ENCODE data around the gene MLXIPL.
"Not testable (repeated sequence)": the region's sequence is repeated elsewhere in the genome, so short reads cannot be mapped to it uniquely, and the experiment has no call there.

Gene MLXIPL

DNA sequence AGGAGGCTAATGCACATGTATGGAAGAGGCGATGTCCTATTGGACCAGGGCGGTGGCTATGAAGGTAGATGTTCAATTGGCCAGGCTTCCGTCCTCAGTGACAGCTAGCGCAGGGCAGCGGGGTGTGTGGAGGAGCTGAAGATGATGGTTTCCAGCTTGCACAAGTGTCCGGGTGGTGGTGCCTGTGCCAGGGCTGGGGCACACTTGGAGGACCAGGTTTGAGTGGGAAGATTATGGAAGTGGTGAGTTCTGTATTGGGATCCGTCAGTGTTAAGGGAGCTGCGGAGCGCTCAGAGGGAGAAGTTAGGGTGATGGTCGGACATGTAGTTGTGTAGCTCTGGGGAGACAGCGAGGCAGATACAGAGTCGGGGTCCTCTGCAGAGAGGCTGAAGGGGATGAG, 37.4 kb downstream of the MLXIPL start:
- no peaks in the 10 kb centered on the region for H3K27me3 ChIP-seq (ENCODE audit: control insufficient read depth in 5 of 5, insufficient read depth in 4 of 5, low read length in 5 of 5)
- peaks cover 0 to 26% (median 14%) of the 10 kb centered on the region in 5 donors for H3K4me1 ChIP-seq (ENCODE audit: control insufficient read depth in 5 of 5, insufficient read depth in 5 of 5, low read length in 5 of 5)
- H3K36me3 ChIP-seq (ENCODE audit: control insufficient read depth in 5 of 5, insufficient read depth in 5 of 5, low read length in 5 of 5): no peaks in the 10 kb centered on the region
- peaks cover 0 to 3% (median 0%) of the 10 kb centered on the region in 5 donors for H3K9me3 ChIP-seq (ENCODE audit: control insufficient read depth in 5 of 5, low read length in 5 of 5)
- peak overlapping the region; percentile 23 for H3K27ac ChIP-seq (ENCODE audit: low read depth, low read length)
- no peak overlapping the region for H3K9ac ChIP-seq (ENCODE audit: low read length in 5 of 5)
- H3K4me3 ChIP-seq (ENCODE audit: low read depth in 1 of 5, low read length in 5 of 5): no peak overlapping the region

DNA sequence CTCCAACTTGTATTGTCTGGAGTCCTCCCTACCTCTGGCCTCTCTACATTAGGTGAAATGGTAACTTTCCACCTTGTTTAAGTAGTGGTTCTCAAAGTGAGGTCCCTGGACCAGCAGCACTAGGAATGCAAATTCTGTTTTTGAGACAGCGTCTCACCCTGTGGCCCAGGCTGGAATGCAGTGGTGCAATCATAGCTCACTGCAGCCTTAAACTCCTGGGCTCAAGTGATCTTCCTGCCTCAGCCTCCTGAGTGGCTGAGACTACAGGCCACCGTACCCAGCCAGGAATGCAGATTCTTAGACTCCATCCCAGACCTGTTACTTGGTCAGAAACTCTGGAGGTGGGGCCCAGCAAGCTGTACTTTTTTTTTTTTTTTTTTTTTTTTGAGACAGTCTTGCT, 39.1 kb downstream of the MLXIPL start:
- Histone ChIP-seq H3K36me3 (ENCODE audit: control insufficient read depth in 5 of 5, insufficient read depth in 5 of 5, low read length in 5 of 5) (no peaks in the 10 kb centered on the region), H3K4me1 (ENCODE audit: control insufficient read depth in 5 of 5, insufficient read depth in 5 of 5, low read length in 5 of 5) (peaks cover 0 to 30% (median 14%) of the 10 kb centered on the region in 5 donors), H3K27me3 (ENCODE audit: control insufficient read depth in 5 of 5, insufficient read depth in 4 of 5, low read length in 5 of 5) (no peaks in the 10 kb centered on the region), H3K9ac (ENCODE audit: low read length in 5 of 5) (no peak overlapping the region), H3K4me3 (ENCODE audit: low read depth in 1 of 5, low read length in 5 of 5) (no peak overlapping the region), H3K27ac (ENCODE audit: low read depth, low read length) (no peak overlapping the region), H3K9me3 (ENCODE audit: control insufficient read depth in 5 of 5, low read length in 5 of 5) (no peaks in the 10 kb centered on the region)

DNA sequence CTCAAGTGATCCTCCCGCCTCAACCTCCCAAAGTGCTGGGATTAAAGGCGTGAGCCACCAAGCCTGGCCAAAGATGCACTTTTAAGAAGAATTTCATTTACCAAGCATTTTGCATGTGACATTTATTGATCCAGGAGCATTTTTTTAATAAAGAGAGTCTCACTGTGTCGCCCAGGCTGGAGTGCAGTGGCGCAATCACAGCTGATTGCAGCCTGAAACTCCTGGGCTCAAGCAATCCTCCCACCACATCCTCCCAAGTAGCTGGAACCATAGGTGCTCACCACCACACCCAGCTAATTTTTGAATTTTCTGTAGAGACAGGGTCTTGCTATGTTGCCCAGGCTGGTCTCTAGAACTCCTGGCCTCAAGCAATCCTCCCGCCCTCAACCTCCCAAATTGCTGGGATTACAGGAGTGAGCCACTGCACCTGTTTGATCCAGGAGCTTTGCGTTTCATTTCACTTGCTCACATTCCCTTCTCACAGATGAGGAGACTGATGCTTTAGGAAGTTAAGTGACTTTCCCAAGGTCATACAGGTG, 41.6 kb downstream of the MLXIPL start:
- no peak overlapping the region for H3K4me3 ChIP-seq (ENCODE audit: low read depth in 1 of 5, low read length in 5 of 5)
- no peaks in the 10 kb centered on the region for H3K27me3 ChIP-seq (ENCODE audit: control insufficient read depth in 5 of 5, insufficient read depth in 4 of 5, low read length in 5 of 5)
- H3K4me1 ChIP-seq (ENCODE audit: control insufficient read depth in 5 of 5, insufficient read depth in 5 of 5, low read length in 5 of 5): peaks cover 0 to 36% (median 19%) of the 10 kb centered on the region in 5 donors
- no peaks in the 10 kb centered on the region for H3K36me3 ChIP-seq (ENCODE audit: control insufficient read depth in 5 of 5, insufficient read depth in 5 of 5, low read length in 5 of 5)
- no peak overlapping the region for H3K9ac ChIP-seq (ENCODE audit: low read length in 5 of 5)
- no peaks in the 10 kb centered on the region for H3K9me3 ChIP-seq (ENCODE audit: control insufficient read depth in 5 of 5, low read length in 5 of 5)
- H3K27ac ChIP-seq (ENCODE audit: low read depth, low read length): no peak overlapping the region

DNA sequence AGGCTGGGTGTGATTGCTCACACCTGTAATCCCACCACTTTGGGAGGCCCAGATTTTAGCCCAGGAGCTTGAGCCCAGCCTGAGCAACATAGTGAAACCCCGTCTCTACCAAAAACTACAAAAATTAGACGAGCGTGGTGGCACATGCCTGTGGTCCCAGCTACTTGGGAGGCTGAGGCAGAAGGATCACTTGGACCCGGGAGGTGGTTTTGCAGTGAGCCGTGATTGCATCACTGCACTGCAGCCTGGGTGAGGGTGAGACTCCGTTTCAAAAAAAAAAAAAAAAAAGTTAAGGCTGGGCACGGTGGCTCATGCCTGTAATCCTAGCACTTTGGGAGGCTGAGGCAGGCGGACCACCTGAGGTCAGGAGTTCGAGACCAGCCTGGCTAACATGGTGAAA, 43.3 kb downstream of the MLXIPL start:
- not testable (repeated sequence) for H3K27me3 ChIP-seq (ENCODE audit: control insufficient read depth in 5 of 5, insufficient read depth in 4 of 5, low read length in 5 of 5); H3K9me3 ChIP-seq (ENCODE audit: control insufficient read depth in 5 of 5, low read length in 5 of 5); H3K27ac ChIP-seq (ENCODE audit: low read depth, low read length); H3K4me3 ChIP-seq (ENCODE audit: low read depth in 1 of 5, low read length in 5 of 5); H3K36me3 ChIP-seq (ENCODE audit: control insufficient read depth in 5 of 5, insufficient read depth in 5 of 5, low read length in 5 of 5); H3K9ac ChIP-seq (ENCODE audit: low read length in 5 of 5)
- H3K4me1 ChIP-seq (ENCODE audit: control insufficient read depth in 5 of 5, insufficient read depth in 5 of 5, low read length in 5 of 5): peaks cover 2 to 43% (median 25%) of the 10 kb centered on the region in 5 donors

DNA sequence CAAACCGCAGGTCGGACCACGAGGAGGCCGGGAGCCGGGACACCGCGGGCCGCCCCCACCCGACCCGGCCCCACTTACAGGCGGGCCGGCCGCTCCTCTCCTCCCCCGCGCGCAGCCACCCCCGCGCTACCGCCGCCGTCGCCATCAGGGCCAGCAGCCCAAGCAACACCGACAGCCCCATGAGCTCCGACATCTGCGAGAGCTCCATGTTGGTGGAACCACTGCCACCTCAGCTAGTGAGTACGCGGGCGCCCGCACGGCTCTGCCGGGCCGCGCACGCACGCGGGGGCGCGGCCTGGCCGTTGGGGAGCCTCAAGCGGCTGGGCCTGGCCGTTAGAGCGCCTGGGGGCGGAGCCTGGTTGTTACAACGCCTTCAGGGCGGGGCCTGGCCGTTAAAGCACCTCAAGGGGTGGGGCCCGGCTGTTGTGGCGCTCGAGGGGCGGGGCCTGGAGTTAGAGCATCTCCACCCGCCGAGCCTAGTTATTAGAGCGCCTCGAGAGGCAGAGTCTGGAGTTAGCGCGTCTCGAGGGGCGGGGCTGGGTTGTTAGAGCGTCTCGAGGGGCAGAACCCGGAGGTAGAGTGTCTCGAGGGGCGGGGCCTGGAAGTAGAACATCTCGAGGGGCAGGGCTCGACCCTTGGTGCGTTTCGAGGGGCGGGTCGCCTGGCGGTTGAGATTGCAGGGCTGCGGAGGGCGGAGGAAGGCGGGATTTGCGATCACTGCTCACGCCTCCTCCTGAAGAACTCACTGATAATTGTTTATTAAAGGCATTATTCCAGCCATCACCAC, 45.8 kb downstream of the MLXIPL start, which contains the start of gene TBL2:
Gene TBL2 (minus strand): TSS at position 238 of the 787 bp plus-strand sequence. CDS start 30 bp downstream, at position 208.
- H3K4me3 ChIP-seq (ENCODE audit: low read depth in 1 of 5, low read length in 5 of 5): peak within 1 kb of the TSS; percentile 79 to 86 (median 80)
- no peaks in the 10 kb centered on the region for H3K9me3 ChIP-seq (ENCODE audit: control insufficient read depth in 5 of 5, low read length in 5 of 5)
- peaks cover 2 to 42% (median 23%) of the 10 kb centered on the region in 5 donors for H3K4me1 ChIP-seq (ENCODE audit: control insufficient read depth in 5 of 5, insufficient read depth in 5 of 5, low read length in 5 of 5)
- peak within 1 kb of the TSS; percentile 87 to 96 (median 95) for H3K9ac ChIP-seq (ENCODE audit: low read length in 5 of 5)
- no peaks in the 10 kb centered on the region for H3K27me3 ChIP-seq (ENCODE audit: control insufficient read depth in 5 of 5, insufficient read depth in 4 of 5, low read length in 5 of 5)
- peaks cover 0 to 15% (median 14%) of the 10 kb centered on the region in 5 donors for H3K36me3 ChIP-seq (ENCODE audit: control insufficient read depth in 5 of 5, insufficient read depth in 5 of 5, low read length in 5 of 5)
- peak within 1 kb of the TSS; percentile 89 for H3K27ac ChIP-seq (ENCODE audit: low read depth, low read length)

DNA sequence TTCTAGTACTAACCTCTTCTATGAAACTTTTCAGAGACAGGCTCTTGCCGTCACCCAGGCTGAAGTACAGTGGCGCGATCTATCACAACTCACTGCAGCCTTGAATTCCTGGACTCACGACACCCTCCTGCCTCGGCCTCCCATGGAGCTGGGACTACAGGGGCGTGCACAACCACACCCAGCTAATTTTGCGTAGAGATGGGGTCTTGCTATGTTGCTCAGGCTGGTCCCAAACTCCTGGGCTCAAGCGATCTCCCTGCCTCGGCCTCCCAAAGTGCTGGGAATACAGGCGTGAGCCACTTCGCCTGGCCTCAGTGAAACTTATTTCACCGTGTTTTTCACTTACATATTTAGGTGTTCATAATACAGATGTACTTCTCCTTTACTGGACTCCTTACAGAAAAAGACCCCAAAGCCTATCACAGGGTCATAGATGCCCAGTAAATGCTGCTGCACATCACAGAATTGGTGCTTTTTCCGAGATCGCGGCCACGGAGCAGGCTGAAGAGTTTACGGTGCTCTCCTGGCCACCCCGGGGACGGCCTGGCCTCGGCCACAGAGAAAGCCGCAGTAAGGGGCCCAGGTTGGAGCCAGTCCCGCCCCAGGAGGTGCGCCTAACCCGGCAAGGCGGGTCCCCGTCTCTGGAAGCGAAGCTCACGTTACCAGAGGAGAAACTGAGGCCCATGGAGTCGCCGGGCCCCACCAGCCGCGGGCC, 46.5 kb downstream of the MLXIPL start:
- Histone ChIP-seq H3K9ac (ENCODE audit: low read length in 5 of 5) (peak overlapping the region; percentile 87 to 96 (median 95)), H3K27me3 (ENCODE audit: control insufficient read depth in 5 of 5, insufficient read depth in 4 of 5, low read length in 5 of 5) (no peaks in the 10 kb centered on the region), H3K4me3 (ENCODE audit: low read depth in 1 of 5, low read length in 5 of 5) (peak overlapping the region; percentile 79 to 86 (median 80)), H3K27ac (ENCODE audit: low read depth, low read length) (peak overlapping the region; percentile 89), H3K4me1 (ENCODE audit: control insufficient read depth in 5 of 5, insufficient read depth in 5 of 5, low read length in 5 of 5) (peaks cover 2 to 39% (median 23%) of the 10 kb centered on the region in 5 donors), H3K9me3 (ENCODE audit: control insufficient read depth in 5 of 5, low read length in 5 of 5) (no peaks in the 10 kb centered on the region), H3K36me3 (ENCODE audit: control insufficient read depth in 5 of 5, insufficient read depth in 5 of 5, low read length in 5 of 5) (peaks cover 0 to 23% (median 22%) of the 10 kb centered on the region in 5 donors)

DNA sequence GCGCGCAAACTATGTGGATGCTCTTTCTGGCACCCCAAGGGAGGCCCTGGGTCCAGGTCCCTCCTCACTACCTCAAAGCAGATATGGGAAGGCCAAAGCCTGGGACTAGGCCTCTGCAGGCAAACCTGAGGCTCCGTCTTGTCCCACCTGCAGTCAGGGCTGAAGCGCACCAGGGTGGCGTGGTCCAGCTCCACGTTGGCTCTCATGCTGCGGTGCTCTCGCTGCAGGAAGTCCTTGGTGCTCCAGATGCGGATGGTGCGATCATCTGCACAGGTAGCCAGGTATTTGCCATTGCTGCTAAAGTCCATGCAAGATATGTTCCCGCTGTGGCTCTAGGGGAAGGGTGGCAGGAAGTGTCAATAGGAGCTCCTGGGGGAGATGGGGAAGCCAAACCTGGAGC, 50.5 kb downstream of the MLXIPL start:
- no peaks in the 10 kb centered on the region for H3K9me3 ChIP-seq (ENCODE audit: control insufficient read depth in 5 of 5, low read length in 5 of 5)
- peaks cover 2 to 21% (median 17%) of the 10 kb centered on the region in 5 donors for H3K4me1 ChIP-seq (ENCODE audit: control insufficient read depth in 5 of 5, insufficient read depth in 5 of 5, low read length in 5 of 5)
- H3K4me3 ChIP-seq (ENCODE audit: low read depth in 1 of 5, low read length in 5 of 5): no peak overlapping the region
- no peak overlapping the region for H3K9ac ChIP-seq (ENCODE audit: low read length in 5 of 5)
- peaks cover 7 to 62% (median 56%) of the 10 kb centered on the region in 5 donors for H3K36me3 ChIP-seq (ENCODE audit: control insufficient read depth in 5 of 5, insufficient read depth in 5 of 5, low read length in 5 of 5)
- H3K27me3 ChIP-seq (ENCODE audit: control insufficient read depth in 5 of 5, insufficient read depth in 4 of 5, low read length in 5 of 5): no peaks in the 10 kb centered on the region
- no peak overlapping the region for H3K27ac ChIP-seq (ENCODE audit: low read depth, low read length)

DNA sequence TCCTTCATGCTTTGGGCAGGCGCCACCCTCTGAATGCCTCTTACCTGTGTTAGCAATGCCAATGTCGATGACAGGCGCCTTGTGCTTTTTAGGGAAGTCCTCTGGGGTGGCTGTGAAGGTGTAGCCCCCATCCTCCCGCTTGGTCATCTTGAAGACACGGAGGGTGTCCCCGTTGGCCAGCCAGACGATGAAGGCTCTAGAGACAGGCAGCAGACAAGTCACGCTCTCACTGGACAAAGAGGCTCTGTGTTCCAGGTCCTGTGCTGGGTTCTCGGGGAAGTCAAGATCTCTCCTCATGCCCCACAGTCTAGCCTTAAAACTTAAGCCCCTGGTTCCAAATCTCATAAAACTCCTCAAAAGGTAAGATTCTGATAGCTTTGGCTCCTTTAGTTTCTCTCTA, 51.0 kb downstream of the MLXIPL start:
- H3K36me3 ChIP-seq (ENCODE audit: control insufficient read depth in 5 of 5, insufficient read depth in 5 of 5, low read length in 5 of 5): peaks cover 7 to 63% (median 56%) of the 10 kb centered on the region in 5 donors
- H3K27ac ChIP-seq (ENCODE audit: low read depth, low read length): no peak overlapping the region
- H3K9ac ChIP-seq (ENCODE audit: low read length in 5 of 5): no peak overlapping the region
- peaks cover 2 to 20% (median 16%) of the 10 kb centered on the region in 5 donors for H3K4me1 ChIP-seq (ENCODE audit: control insufficient read depth in 5 of 5, insufficient read depth in 5 of 5, low read length in 5 of 5)
- H3K4me3 ChIP-seq (ENCODE audit: low read depth in 1 of 5, low read length in 5 of 5): no peak overlapping the region
- no peaks in the 10 kb centered on the region for H3K27me3 ChIP-seq (ENCODE audit: control insufficient read depth in 5 of 5, insufficient read depth in 4 of 5, low read length in 5 of 5)
- H3K9me3 ChIP-seq (ENCODE audit: control insufficient read depth in 5 of 5, low read length in 5 of 5): no peaks in the 10 kb centered on the region

DNA sequence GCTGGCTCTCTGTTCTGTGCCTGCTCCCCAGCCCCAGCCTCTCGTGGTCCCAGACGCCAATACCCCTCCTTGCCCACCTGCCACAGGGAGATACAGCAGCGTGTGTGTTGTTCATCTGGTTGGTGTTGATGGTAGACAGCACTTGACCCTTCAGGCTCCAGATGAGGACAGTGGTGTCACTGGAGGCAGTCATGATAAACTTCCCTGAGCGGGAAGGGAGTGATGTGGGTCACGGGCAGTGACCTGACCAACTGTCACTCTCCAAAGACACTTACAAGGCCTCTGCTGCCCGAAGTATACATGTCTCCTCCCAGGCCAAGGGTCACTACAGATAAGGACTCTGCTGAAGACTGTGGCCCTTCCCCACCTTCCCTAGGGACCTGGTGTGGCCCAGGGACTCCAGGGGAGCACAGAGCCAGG, 51.5 kb downstream of the MLXIPL start:
- H3K36me3 ChIP-seq (ENCODE audit: control insufficient read depth in 5 of 5, insufficient read depth in 5 of 5, low read length in 5 of 5): peaks cover 7 to 63% (median 56%) of the 10 kb centered on the region in 5 donors
- peaks cover 2 to 17% (median 13%) of the 10 kb centered on the region in 5 donors for H3K4me1 ChIP-seq (ENCODE audit: control insufficient read depth in 5 of 5, insufficient read depth in 5 of 5, low read length in 5 of 5)
- no peak overlapping the region for H3K27ac ChIP-seq (ENCODE audit: low read depth, low read length)
- H3K4me3 ChIP-seq (ENCODE audit: low read depth in 1 of 5, low read length in 5 of 5): no peak overlapping the region
- no peaks in the 10 kb centered on the region for H3K9me3 ChIP-seq (ENCODE audit: control insufficient read depth in 5 of 5, low read length in 5 of 5)
- H3K9ac ChIP-seq (ENCODE audit: low read length in 5 of 5): no peak overlapping the region
- H3K27me3 ChIP-seq (ENCODE audit: control insufficient read depth in 5 of 5, insufficient read depth in 4 of 5, low read length in 5 of 5): no peaks in the 10 kb centered on the region

DNA sequence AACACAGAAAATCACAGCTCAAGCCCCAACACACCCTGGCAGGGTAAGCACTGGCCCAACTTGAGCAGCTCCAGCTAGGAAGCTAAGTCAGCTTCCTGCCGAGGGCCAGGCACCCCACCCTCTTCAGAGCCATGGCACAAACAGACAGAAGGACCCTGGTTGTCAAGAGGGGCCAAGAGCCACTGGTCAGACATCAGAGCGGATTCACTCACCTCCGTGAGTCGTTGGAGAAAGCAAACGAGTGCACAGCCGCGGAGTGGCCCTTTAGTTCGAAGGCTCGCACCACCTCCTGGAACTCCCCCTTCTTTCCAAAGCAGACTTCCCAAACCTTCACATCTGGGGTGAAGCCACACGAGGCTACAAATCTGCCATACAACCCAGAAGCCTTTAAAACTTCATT, 53.3 kb downstream of the MLXIPL start:
- H3K4me3 ChIP-seq (ENCODE audit: low read depth in 1 of 5, low read length in 5 of 5): no peak overlapping the region
- no peak overlapping the region for H3K9ac ChIP-seq (ENCODE audit: low read length in 5 of 5)
- H3K27me3 ChIP-seq (ENCODE audit: control insufficient read depth in 5 of 5, insufficient read depth in 4 of 5, low read length in 5 of 5): no peaks in the 10 kb centered on the region
- peaks cover 7 to 63% (median 56%) of the 10 kb centered on the region in 5 donors for H3K36me3 ChIP-seq (ENCODE audit: control insufficient read depth in 5 of 5, insufficient read depth in 5 of 5, low read length in 5 of 5)
- H3K9me3 ChIP-seq (ENCODE audit: control insufficient read depth in 5 of 5, low read length in 5 of 5): no peaks in the 10 kb centered on the region
- H3K27ac ChIP-seq (ENCODE audit: low read depth, low read length): no peak overlapping the region
- H3K4me1 ChIP-seq (ENCODE audit: control insufficient read depth in 5 of 5, insufficient read depth in 5 of 5, low read length in 5 of 5): peaks cover 0 to 6% (median 4%) of the 10 kb centered on the region in 5 donors
